ENCODE measurements around the gene SLC9A7. TPM values are rescaled to one million over a fixed set of nuclear protein-coding genes. Genes with fewer than 3 reads are reported as not detected.

The SLC9A7 gene
- polyA plus RNA-seq, 2 of the 4 experiments (the other 2 are of a cell fraction) = 9.8 to 21.1 TPM

GRCh38 chrX:46758956-46759644 is at the start of gene SLC9A7 (continued):
- no peak for TF ChIP-seq ZFP36 (IDR thresholded peaks at IDR 0.05; ENCODE audit: borderline replicate concordance, partially characterized antibody)
- no peak for TF ChIP-seq RARB (CRISPR knock-in tag; IDR thresholded peaks at IDR 0.05)
- peak; percentile 91 to 98 for TF ChIP-seq RAD21 (conservative IDR thresholded peaks at IDR 0.05 in 1 of 2, IDR thresholded peaks at IDR 0.05 in 1 of 2)
- TF ChIP-seq POLR2AphosphoS2 (conservative IDR thresholded peaks at IDR 0.05; ENCODE audit: low read length) = no peak
- no peak for TF ChIP-seq BCL3 (IDR thresholded peaks at IDR 0.05)
- TF ChIP-seq POLR2A (IDR thresholded peaks at IDR 0.05; ENCODE audit: low read length) = peak; percentile 42; the same call in 1 of the 2 replicates
- no peak for TF ChIP-seq HDAC2 (IDR thresholded peaks at IDR 0.05)
- TF ChIP-seq FOSB (CRISPR knock-in tag; IDR thresholded peaks at IDR 0.05) = no peak
- no peak for TF ChIP-seq SREBF2 (IDR thresholded peaks at IDR 0.05)
- TF ChIP-seq GATA3 (IDR thresholded peaks at IDR 0.05; ENCODE audit: borderline replicate concordance) = no peak
- TF ChIP-seq KDM1A (IDR thresholded peaks at IDR 0.05; ENCODE audit: low read depth) = no peak
- no peak for TF ChIP-seq RCOR1 (IDR thresholded peaks at IDR 0.05; ENCODE audit: low read depth, low read length)
- TF ChIP-seq PBX3 (IDR thresholded peaks at IDR 0.05) = no peak
- TF ChIP-seq MYC (IDR thresholded peaks at IDR 0.05; ENCODE audit: borderline replicate concordance, low read length) = no peak
- TF ChIP-seq KDM5A (IDR thresholded peaks at IDR 0.05) = 0 out of 2 replicates have a peak, but pooled peaks have one; percentile 34
- peak; percentile 54; the same call in 1 of the 2 replicates for TF ChIP-seq MAX (IDR thresholded peaks at IDR 0.05)
- 0 out of 5 replicates have a peak, but pooled peaks have one; percentile 43 to 45 for TF ChIP-seq JUN (IDR thresholded peaks at IDR 0.05)
- TF ChIP-seq CHD2 (IDR thresholded peaks at IDR 0.05; ENCODE audit: low read length, partially characterized antibody) = no peak
- TF ChIP-seq CEBPB (IDR thresholded peaks at IDR 0.05) = no peak

- no peaks in the 10 kb centered on the region for H3K9me3 ChIP-seq
- TF ChIP-seq MAZ (IDR thresholded peaks at IDR 0.05; ENCODE audit: borderline replicate concordance, low read depth, low read length) (no peak), RAD21 (conservative IDR thresholded peaks at IDR 0.05 in 1 of 2, IDR thresholded peaks at IDR 0.05 in 1 of 2) (no peak)
- no peak for FAIRE-seq
- no peak for DNase-seq (ENCODE audit: low read depth in 1 of 2, low spot score in 1 of 2)
- H3K4me2 ChIP-seq = no peak overlapping the region
- CTCF ChIA-PET = interaction anchor here (1.4 to 4.2 kb wide), 2 partner anchors 8 to 46 kb away, joined by 5 to 20 read pairs; partner anchors contain the start of gene SLC9A7
- no peak for ATAC-seq
- H3K4me1 ChIP-seq = no peaks in the 10 kb centered on the region
- H3K4me3 ChIP-seq = no peak overlapping the region
- 79% methylated on average over 2 of the region's 2 CpGs for WGBS (ENCODE audit: missing lambda C conversion rate)
- no peak overlapping the region for H3K27ac ChIP-seq
- POLR2A ChIA-PET = no interaction called here
These were observed 46.4 kb upstream of the SLC9A7 start for GRCh38 chrX:46805270-46805669.

GRCh38 chrX:46803140-46803539 is 44.2 kb upstream of the SLC9A7 start:
- ATAC-seq = peak; percentile 54 to 79; a peak in 4 of 6 replicates

More at GRCh38 chrX:46803140-46803539, 44.2 kb upstream of the SLC9A7 start:
- Histone ChIP-seq H3K4me2 (no peak overlapping the region), H3K4me3 (no peak overlapping the region), H3K9me3 (no peaks in the 10 kb centered on the region), H3K4me1 (no peaks in the 10 kb centered on the region), H3K27ac (no peak overlapping the region)
- POLR2A ChIA-PET = no interaction called here
- no peak for FAIRE-seq
- peak in 1 of 2 experiments; percentile 55 for DNase-seq (ENCODE audit: low read depth in 1 of 2, low spot score in 1 of 2)
- CTCF ChIA-PET = interaction anchor here (1.2 kb wide), 2 partner anchors 34 to 227 kb away, joined by 3 to 5 read pairs; partner anchors contain the start of gene RP2
- TF ChIP-seq RAD21 (conservative IDR thresholded peaks at IDR 0.05 in 1 of 2, IDR thresholded peaks at IDR 0.05 in 1 of 2) (peak; percentile 40 to 46; a peak in 4 of 5 replicates), POLR2A (IDR thresholded peaks at IDR 0.05; ENCODE audit: low read length) (no peak), FOXS1 (CRISPR knock-in tag; IDR thresholded peaks at IDR 0.05) (no peak), ZNF302 (CRISPR knock-in tag; IDR thresholded peaks at IDR 0.05) (no peak), NR3C1 (IDR thresholded peaks at IDR 0.05) (no peak), HOXA7 (CRISPR knock-in tag; IDR thresholded peaks at IDR 0.05) (no peak), KDM5A (IDR thresholded peaks at IDR 0.05) (no peak), HMGXB4 (CRISPR knock-in tag; IDR thresholded peaks at IDR 0.05; ENCODE audit: borderline replicate concordance) (no peak), CTCF (IDR thresholded peaks at IDR 0.05) (peak; percentile 47), ELK1 (IDR thresholded peaks at IDR 0.05; ENCODE audit: low read depth, low read length) (no peak), SMC3 (IDR thresholded peaks at IDR 0.05) (peak; percentile 51)
- WGBS (ENCODE audit: missing lambda C conversion rate) = 32% methylated on average over 3 of the region's 3 CpGs
